GM18511 (cell line): ENCODE results near the gene RASGRP1.
A peak's percentile ranks its signal among the peaks of the same experiment; 100 is the strongest.

ENCODE experiments used
- ATAC-seq: cut with Tn5 transposase; IDR thresholded peaks from one replicate; pipeline ENCODE4 v1.9.1; 2021; ENCODE audit warnings: mild to moderate bottlenecking, moderate library complexity; ENCODE audit not compliant: unreplicated experiment

RASGRP1 gene

DNA sequence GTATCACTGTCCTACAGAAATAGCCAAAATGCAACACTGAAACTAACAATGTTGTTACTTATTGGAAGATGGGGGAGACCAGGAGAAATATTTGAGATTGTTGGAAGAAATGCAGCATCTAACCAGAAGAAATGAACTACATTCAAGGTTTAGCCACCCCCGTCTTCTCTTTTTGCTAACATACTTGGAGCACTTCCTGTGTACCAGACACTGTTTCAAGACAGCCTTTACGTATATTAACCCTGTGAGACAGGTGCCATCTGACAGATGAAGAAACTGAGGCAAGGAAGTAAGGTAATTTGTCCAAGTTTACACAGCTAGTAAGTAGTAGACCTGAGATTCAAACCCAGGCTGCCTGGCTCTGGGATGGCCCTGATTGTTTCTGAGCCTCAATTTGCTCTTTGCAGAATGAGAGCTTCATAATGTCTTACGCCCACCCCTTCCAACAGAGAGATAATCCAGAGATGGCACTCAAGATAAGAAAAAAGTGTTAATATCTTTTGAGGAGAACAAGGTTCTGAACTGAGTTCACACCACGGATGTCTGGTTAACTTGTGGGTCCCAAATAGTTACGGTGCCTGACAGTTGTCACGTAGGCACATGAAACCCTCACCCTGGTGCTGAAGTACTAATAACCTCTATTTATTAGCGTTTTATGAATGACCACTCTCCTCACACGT lies 26.1 kb downstream of the RASGRP1 start:
- ATAC-seq: no peak

- no peak for ATAC-seq
Observed at GRCh38 chr15:38536201-38536676, 28.4 kb downstream of the RASGRP1 start.

DNA sequence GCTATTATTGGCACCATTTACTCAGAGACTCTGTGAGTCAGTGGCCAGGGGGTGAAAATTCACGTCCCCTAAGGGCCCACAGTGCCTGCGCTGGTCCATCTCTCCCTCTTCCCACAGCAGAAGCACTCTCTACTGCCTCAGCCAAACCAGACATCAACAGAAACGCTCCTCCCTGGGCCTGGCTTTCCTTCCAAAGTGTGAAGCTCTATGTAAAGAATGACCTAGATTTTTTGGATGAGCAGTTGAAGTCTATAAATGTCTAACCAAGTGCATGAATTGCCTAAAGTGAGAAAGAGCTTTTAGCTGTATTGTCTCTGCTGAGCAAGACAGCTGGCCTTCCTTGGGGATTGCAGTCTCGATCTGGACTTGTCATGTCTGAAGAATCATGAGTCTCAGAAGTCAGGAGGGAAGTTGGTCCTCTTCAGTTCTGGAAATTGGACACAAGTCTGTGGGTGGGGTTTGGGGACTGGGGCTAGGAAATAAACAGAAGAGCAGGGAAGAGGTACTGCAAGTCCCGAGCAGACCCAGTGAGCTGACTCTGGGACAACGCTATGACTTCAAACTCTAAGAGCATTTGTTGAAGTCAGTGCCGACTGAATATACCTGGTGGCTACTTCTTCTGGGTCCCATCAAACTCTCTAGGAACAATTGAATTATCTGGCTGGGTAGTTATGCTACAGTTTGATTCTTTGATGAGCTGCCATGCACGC lies 29.0 kb downstream of the RASGRP1 start:
- no peak for ATAC-seq

- no peak for ATAC-seq
Observed at GRCh38 chr15:38534691-38535090, 29.9 kb downstream of the RASGRP1 start.

GRCh38 chr15:38533926-38534325 lies 30.7 kb downstream of the RASGRP1 start:
- ATAC-seq: no peak

- ATAC-seq: no peak
Observed at GRCh38 chr15:38533416-38533915, 31.1 kb downstream of the RASGRP1 start.

GRCh38 chr15:38532728-38533127 lies 31.9 kb downstream of the RASGRP1 start:
- no peak for ATAC-seq

- no peak for ATAC-seq
Observed at GRCh38 chr15:38531509-38531908, 33.1 kb downstream of the RASGRP1 start.

DNA sequence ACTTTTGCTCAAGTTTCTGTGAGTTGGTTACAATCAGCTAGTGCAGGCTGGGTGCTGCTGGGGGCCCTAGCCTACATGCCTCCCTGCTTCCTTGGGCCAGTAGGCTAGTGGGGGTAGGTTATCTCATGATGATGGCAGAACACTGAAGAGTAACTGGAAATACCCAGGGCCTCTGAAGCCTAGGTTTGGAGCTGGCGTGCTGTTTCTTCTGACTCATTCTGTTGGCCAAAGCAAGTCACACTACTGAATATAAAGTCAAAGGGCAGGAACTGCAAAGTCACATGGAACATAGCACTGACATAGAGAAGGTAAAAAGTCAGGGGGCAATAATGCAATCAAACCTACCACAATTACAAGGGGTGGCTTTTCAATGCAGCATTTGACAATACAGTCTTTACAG lies 34.5 kb downstream of the RASGRP1 start:
- ATAC-seq: peak; percentile 71

DNA sequence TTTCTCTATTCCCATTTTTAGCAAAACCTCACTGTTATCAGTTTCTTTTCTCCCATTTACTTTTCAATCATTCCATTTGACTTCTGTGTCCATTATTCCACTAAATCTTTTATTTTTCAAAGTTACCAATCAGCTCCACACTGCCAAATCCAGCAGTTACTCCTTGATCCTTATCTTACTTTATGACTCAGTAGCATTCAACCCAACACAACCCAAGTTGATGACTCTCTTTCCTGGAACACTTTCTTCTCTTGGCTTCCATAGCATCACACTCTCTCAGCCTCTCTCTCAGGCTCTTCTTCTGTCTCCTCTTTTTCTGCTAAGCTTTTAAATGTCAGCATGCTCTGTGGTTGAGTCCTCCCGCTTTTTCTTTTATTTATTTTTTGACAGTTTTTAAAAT lies 36.3 kb downstream of the RASGRP1 start:
- no peak for ATAC-seq

GRCh38 chr15:38526158-38526557 lies 38.5 kb downstream of the RASGRP1 start:
- ATAC-seq: no peak

GRCh38 chr15:38525489-38525888 lies 39.1 kb downstream of the RASGRP1 start:
- ATAC-seq: no peak

DNA sequence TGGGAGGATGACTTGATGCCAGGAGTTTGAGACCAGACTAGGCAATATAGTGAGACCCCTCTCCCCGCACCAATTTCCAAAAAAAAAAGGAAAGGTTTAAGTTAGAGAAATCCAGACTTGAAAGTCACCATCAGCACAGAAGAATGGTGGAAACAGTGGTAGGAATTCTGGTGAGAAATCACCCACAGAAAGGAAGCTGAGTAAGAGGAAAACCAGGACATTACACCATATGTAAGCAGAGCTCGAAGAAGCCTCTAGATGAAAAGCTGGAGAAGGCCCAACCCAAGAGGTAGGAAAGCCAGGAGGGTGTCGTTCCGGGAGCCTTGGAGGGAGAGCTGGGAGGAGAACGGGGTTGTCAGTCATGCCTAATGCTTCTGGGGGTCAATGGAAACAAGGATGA lies 40.5 kb downstream of the RASGRP1 start:
- ATAC-seq: no peak

DNA sequence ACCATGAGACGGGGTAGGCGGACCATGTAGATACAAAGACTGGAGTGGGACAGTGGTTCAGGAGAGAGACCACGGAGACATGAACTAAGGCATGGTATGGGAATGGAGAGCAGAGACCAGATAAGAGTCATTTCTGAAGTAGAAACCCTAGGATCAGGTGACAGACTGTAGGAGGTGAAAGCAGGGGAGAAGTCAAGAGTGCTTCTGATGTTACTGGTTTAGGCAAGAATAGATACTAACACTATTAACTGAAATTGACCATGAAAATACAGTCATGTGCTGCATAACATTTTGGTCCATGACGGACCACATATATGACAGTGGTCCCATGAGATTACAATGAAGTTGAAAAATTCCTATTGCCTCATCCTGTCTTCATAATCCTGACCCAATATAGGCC lies 41.7 kb downstream of the RASGRP1 start:
- ATAC-seq: no peak

DNA sequence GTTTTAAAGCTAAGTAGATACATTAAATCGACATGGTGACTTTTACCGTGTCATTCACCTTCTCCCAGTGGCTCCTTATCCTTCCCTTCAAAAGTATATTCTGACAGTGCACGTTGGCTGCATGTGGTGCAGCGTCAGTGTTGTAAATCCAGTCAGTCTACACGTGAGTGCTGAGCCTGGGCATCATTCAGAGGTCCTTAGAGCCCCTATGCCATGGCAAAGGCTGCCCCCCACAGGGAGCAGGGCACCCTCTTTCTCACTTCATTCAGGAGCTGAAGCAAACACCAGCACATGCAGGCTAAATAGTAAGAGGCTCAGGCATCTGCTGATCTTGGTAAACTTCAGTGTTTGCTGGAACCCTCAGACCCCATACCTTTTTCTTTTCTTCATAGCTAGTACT lies 43.3 kb downstream of the RASGRP1 start:
- no peak for ATAC-seq

DNA sequence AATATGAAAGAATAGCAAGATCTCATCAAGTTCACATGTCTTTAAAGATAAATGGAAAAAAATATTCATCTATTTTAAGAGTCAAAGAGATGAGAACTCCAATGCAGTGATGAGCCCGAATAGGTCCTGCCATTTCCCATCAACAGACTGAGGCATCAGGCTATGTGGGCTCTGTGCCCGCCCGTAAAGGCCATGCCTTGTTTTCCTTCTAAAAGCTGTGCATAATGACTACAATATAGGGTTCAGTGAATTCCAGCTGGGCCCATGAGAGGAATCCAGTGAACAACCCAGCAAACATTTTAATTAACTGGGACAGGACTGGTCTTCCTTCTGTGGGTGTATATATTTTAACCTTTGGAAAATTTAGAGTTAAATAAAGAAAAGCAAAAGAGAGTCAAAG lies 44.6 kb downstream of the RASGRP1 start:
- ATAC-seq: no peak

DNA sequence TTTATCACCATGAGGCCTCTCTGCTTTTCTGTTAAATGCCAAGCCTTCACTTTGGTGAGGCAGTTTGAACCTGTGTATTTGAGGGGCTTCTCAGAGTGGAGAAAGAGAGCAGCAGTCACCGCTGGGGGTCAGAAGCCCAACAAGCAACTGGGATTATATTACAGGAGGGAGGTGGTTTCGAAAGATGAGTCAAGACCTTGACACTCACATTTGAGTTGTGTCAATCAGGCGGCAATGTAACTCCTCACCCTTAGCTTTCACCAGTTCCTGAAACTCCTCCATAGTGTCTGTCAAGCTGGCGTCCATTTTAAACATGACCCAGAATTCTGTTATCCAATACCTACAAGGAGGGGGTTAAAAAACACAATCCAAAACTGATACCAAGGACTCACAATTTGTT lies 46.5 kb downstream of the RASGRP1 start:
- ATAC-seq: no peak

DNA sequence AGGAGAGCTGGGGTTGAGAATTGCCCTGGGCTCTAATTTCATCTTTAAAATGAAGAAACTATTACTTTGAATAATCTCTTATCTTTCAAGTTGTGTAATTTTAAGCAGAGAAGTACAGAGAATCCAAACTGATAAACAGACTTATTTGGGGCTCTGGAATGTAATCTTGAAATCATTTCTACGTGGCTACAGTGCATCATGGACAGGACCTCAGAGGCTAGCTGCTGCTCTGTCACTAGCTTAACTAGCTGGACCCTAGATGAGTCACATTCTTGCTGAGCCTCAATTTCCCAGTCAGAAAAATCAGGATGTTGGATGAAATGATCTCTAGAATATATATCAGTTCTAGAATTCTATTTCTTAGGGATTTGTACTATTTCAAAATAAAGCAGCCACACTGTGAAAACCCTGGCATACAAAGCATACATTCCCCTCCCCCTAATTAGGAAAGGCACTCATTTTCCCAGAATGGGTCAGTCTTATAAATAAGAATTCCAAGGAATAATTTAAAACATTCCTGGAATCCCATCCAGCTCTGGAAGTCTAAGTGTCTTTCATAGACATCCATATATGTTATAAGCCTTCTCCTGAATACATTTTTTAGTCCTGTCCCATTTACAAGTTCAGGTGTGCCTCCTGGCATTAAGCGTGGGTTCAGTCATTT lies 47.2 kb downstream of the RASGRP1 start:
- no peak for ATAC-seq

DNA sequence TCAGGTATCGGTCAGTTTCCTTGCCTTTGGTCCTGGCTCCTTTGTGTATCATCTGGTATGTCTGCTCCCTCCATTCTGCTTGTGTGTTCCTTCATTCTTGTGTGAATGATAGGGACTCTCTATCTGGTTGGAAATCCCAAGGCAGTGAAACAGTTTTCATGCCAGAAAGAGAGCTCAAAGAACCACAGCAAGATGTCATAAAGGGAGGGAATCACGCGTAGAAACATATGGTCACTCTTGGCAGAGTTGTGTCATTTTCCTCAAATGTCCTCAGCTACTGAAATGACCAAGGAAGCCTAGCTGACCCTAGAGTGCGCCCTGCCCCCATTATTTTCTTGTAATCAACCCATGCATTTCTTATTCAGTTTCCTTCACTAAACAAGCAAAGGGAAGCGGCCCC lies 48.0 kb downstream of the RASGRP1 start:
- ATAC-seq: no peak

- peak; percentile 86 for ATAC-seq
Observed at GRCh38 chr15:38514601-38515000, 50.0 kb downstream of the RASGRP1 start.

- ATAC-seq: no peak
Observed at GRCh38 chr15:38512901-38513300, 51.7 kb downstream of the RASGRP1 start.

DNA sequence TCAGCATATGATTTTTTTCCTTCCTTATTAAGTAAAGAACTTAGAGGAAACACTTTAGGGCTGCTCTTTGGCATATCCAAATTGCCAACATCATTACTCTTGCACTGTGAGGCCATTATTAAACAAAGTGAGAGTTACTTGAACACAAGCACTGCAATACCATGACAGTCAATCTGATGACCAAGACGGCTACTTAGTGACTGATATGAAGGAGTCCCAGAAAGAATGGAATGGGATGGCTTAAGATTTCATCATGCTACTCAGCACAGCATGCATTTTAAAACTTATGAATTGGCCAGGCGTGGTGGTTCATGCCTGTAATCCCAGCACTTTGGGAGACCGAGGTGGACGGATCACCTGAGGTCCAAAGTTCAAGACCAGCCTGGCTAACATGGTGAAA lies 55.5 kb downstream of the RASGRP1 start:
- ATAC-seq: no peak
